Transverse colon (tissue), 4 donors: ENCODE data around the gene CYFIP1. TPM values are rescaled to one million over a fixed set of nuclear protein-coding genes. Genes with fewer than 3 reads are reported as not detected.
A peak's percentile ranks its signal among the peaks of the same experiment; 100 is the strongest.

Experiments
- DNase-seq: peaks from one replicate; pipeline ENCODE4 v3.0.0-alpha.2; 2019
- H3K27ac ChIP-seq, 4 donors: fragments of 200-600 bp; sonication (generic); 2 replicates each; pipeline ENCODE4 v1.5.1; 2016 to 2018; ENCODE audit warnings: inconsistent platforms in 4 of 4
- H3K27me3 ChIP-seq: fragments of 200-600 bp; sonication (generic); 2 replicates; pipeline ENCODE4 v1.5.1; 2017; ENCODE audit warnings: inconsistent platforms
- H3K36me3 ChIP-seq, 4 donors: fragments of 200-600 bp; sonication (generic); 2 replicates each; pipeline ENCODE4 v1.5.1; 2017 to 2019; ENCODE audit warnings: inconsistent platforms in 4 of 4
- H3K4me1 ChIP-seq, 4 donors: fragments of 200-600 bp; sonication (generic); 2 replicates each; pipeline ENCODE4 v1.5.1; 2017 to 2020; ENCODE audit warnings: inconsistent platforms in 4 of 4
- H3K4me3 ChIP-seq, 4 donors: fragments of 200-600 bp; sonication (generic); 1 replicate in 1 of 4; 2 replicates in 3 of 4; pipeline versions ENCODE4 v1.5.1 to v1.6.1; 2017 to 2019; ENCODE audit warnings: inconsistent platforms in 4 of 4
- H3K9me3 ChIP-seq, 2 donors: fragments of 200-600 bp; sonication (generic); 2 replicates each; pipeline ENCODE4 v1.5.1; 2017 to 2019; ENCODE audit warnings: inconsistent platforms in 2 of 2
- EP300 ChIP-seq: sonication (generic); formaldehyde crosslinking; IDR thresholded peaks from one replicate; pipeline ENCODE4 v1.6.1; 2017; ENCODE audit warnings: antibody characterized with exemption, low read depth
- POLR2A ChIP-seq: fragments of 450-650 bp; IDR thresholded peaks from one replicate; pipeline ENCODE4 v1.6.1; 2016; ENCODE audit warnings: antibody characterized with exemption, mild to moderate bottlenecking, moderate library complexity
- POLR2AphosphoS5 ChIP-seq, 3 donors: sonication (generic); formaldehyde crosslinking; IDR thresholded peaks; one replicate each; pipeline ENCODE4 v1.6.1; 2016; ENCODE audit warnings: antibody characterized with exemption in 3 of 3
- WGBS, 2 donors: methylation state at CpG; one replicate each; pipeline ENCODE4 v1.1.5; 2018; ENCODE audit warnings: low coverage in 1 of 2; 5-methylcytosine and 5-hydroxymethylcytosine counted together
- in situ Hi-C, 4 donors: fragments of 200-750 bp; cut with MboI; loops; one replicate each; pipeline versions ENCODE4 v1.15.0 to v1.15.1; 2017; ENCODE audit warnings: low sequenced_read_pairs in 3 of 4, low pct_ligation_motif_present in 1 of 4, low pct_unique_long_range_greater_than_20kb in 1 of 4
- intact Hi-C: fragments of 100-400 bp; cut with DNase I; formaldehyde crosslinking; loops from one replicate; pipeline ENCODE4 v1.15.1; 2023; ENCODE audit warnings: low total_unique reads
- total RNA-seq, 4 donors: library from RNA; depleted of rRNA; stranded (reverse); fragments of >200 nt; gene quantifications; one replicate each; pipeline ENCODE4 v1.1.0, GENCODE V29; 2016
- TF ChIP-seq, protein P1 (sequence below), 5 experiments: fragments of 200-600 bp in 3 of 5; fragments of 450-650 bp in 2 of 5; sonication (generic) in 3 of 5; IDR thresholded peaks; 1 replicate in 2 of 5; 2 replicates in 3 of 5; pipeline ENCODE4 v1.5.1; 2016 to 2017; ENCODE audit warnings: antibody characterized with exemption in 5 of 5, inconsistent platforms in 3 of 5, mild to moderate bottlenecking in 2 of 5, moderate library complexity in 1 of 5

Gene CYFIP1
- total RNA-seq, 4 donors from 2014 or later: 63.7 to 201 (median 171) TPM

DNA sequence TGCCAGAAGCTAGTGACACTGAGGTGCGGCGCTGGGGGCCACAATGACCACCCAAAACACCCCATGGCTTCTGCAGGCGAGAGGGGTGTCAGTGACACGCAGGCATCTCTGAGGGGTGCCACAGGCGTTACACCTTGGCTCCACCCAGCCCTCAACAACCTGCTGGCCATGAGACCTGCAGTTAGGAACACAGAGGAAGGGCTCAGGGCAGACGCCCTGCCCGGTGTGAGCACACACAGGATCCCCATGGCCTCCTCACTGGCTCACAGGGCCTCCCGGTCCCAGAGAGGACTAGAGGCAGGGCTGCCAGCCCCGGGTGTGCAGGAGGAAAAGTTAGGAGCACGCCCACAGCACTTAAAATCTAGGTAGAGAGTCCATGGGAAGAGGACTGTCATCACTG, 35.1 kb downstream of the CYFIP1 start:
- Histone ChIP-seq H3K27ac (peak overlapping the region; percentile 45 to 73 (median 63)), H3K36me3 (peaks cover 0 to 20% (median 5%) of the 10 kb centered on the region in 4 donors), H3K9me3 (no peaks in the 10 kb centered on the region), H3K4me1 (peaks cover 11 to 32% (median 13%) of the 10 kb centered on the region in 4 donors), H3K27me3 (no peaks in the 10 kb centered on the region), H3K4me3 (no peak overlapping the region)
- intact Hi-C loops (no loop called here), in situ Hi-C loops (loop anchor here in 1 of 4 donors (25.0 kb wide), 1 partner anchor 92 kb away; the partner anchor contains the start of gene TUBGCP5)
- WGBS, 2 donors: 57 to 73% methylated on average over 1 to 10 of the region's 10 CpGs
- no peak for DNase-seq
- TF ChIP-seq, protein P1, sequence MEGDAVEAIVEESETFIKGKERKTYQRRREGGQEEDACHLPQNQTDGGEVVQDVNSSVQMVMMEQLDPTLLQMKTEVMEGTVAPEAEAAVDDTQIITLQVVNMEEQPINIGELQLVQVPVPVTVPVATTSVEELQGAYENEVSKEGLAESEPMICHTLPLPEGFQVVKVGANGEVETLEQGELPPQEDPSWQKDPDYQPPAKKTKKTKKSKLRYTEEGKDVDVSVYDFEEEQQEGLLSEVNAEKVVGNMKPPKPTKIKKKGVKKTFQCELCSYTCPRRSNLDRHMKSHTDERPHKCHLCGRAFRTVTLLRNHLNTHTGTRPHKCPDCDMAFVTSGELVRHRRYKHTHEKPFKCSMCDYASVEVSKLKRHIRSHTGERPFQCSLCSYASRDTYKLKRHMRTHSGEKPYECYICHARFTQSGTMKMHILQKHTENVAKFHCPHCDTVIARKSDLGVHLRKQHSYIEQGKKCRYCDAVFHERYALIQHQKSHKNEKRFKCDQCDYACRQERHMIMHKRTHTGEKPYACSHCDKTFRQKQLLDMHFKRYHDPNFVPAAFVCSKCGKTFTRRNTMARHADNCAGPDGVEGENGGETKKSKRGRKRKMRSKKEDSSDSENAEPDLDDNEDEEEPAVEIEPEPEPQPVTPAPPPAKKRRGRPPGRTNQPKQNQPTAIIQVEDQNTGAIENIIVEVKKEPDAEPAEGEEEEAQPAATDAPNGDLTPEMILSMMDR (IDR thresholded peaks at IDR 0.05): no peak
- TF ChIP-seq POLR2A (no peak), POLR2AphosphoS5 (IDR thresholded peaks at IDR 0.05) (no peak), EP300 (no peak)

DNA sequence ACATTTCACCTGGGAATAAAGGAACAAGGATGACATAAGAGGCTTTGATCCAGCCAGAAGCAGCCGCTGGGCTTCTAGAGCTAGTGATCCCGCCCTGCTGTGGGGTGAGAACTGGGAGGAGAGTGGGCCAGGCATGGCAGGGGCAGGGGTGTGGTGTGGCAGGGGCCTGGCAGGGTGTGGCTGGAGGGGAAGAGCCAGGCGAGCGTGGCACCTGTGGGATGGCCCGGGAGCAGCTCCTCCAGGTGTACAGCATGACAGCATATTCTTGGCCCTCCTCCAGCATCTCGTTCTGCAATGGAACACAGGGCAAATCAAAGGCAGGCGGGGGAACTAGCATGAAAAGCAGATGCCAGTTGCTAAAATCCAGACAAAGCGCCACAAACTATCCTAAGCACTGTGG, 35.5 kb downstream of the CYFIP1 start:
- H3K4me1 ChIP-seq: peaks cover 11 to 28% (median 13%) of the 10 kb centered on the region in 4 donors
- peak; percentile 82 for DNase-seq
- peaks cover 0 to 20% (median 5%) of the 10 kb centered on the region in 4 donors for H3K36me3 ChIP-seq
- no peak overlapping the region for H3K4me3 ChIP-seq
- in situ Hi-C loops: loop anchor here in 1 of 4 donors (25.0 kb wide), 1 partner anchor 93 kb away; the partner anchor contains the start of gene TUBGCP5
- intact Hi-C loops: no loop called here
- TF ChIP-seq POLR2A (no peak), POLR2AphosphoS5 (IDR thresholded peaks at IDR 0.05) (no peak), EP300 (no peak)
- TF ChIP-seq, protein P1 (IDR thresholded peaks at IDR 0.05): no peak
- peak overlapping the region; percentile 45 to 73 (median 63) for H3K27ac ChIP-seq
- 47% methylated on average over 8 of the region's 8 CpGs; no CpG with 5 or more reads in 1 of the 2 donors for WGBS, 2 donors
- no peaks in the 10 kb centered on the region for H3K27me3 ChIP-seq
- no peaks in the 10 kb centered on the region for H3K9me3 ChIP-seq

DNA sequence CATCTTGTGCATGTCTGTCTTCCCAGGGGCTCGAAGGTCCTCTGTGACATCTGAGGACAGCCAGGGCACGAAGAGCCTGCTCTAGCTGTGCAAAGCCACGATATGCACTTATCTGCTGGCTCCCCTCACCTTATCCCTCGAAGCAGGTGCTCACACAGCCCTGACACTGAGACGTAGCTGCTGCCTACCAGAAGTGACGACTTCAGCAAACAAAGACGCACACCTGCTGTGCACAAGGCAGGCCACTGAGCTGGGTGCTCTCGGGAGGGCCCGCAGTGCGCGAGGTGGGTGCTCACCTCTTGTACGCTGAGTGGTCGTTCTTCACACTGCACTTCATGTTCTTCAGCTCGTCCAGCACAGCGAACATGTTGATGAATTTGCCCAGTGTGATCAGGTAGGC, 37.3 kb downstream of the CYFIP1 start:
- WGBS, 2 donors: 97% methylated on average over 15 of the region's 15 CpGs; no CpG with 5 or more reads in 1 of the 2 donors
- Histone ChIP-seq H3K4me3 (no peak overlapping the region), H3K36me3 (peaks cover 0 to 32% (median 8%) of the 10 kb centered on the region in 4 donors), H3K9me3 (no peaks in the 10 kb centered on the region), H3K4me1 (peaks cover 11 to 14% (median 12%) of the 10 kb centered on the region in 4 donors), H3K27ac (no peak overlapping the region), H3K27me3 (no peaks in the 10 kb centered on the region)
- no peak for TF ChIP-seq POLR2A
- TF ChIP-seq, protein P1 (IDR thresholded peaks at IDR 0.05): no peak
- TF ChIP-seq EP300: no peak
- TF ChIP-seq POLR2AphosphoS5 (IDR thresholded peaks at IDR 0.05): no peak
- intact Hi-C loops: no loop called here
- in situ Hi-C loops: loop anchor here in 1 of 4 donors (25.0 kb wide), 1 partner anchor 94 kb away; the partner anchor contains the start of gene TUBGCP5
- no peak for DNase-seq

DNA sequence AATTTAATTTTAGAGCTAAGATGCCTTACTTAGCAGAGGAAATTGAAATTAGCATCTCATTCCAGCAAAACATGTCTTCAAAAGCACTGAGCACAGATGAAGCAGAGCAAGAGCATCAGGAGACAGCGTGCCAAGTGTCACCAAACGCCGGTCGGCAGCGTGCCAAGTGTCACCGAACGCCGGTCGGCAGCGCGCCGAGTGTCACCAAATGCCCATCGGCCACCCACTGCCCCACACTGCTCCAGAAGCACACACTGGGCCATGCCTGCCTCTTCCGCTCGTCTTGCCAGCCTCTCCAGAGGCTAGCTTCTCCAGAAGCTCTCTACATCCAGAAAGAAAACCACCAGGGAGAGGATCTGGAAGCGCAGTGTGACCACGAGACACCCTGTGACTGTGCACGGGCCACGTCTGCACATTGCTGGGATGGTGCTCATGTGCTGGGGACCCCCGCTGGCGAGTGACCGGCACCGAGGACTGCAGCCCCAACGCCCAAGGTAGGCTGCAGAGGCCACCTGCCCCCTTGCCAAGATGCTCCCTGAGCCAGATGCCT, 37.8 kb downstream of the CYFIP1 start:
- Histone ChIP-seq H3K27ac (no peak overlapping the region), H3K36me3 (peaks cover 0 to 36% (median 9%) of the 10 kb centered on the region in 4 donors), H3K9me3 (no peaks in the 10 kb centered on the region), H3K4me1 (peaks cover 11 to 14% (median 12%) of the 10 kb centered on the region in 4 donors), H3K4me3 (no peak overlapping the region), H3K27me3 (no peaks in the 10 kb centered on the region)
- WGBS, 2 donors: 84 to 94% methylated on average over 5 to 24 of the region's 24 CpGs
- DNase-seq: no peak
- TF ChIP-seq POLR2AphosphoS5 (IDR thresholded peaks at IDR 0.05): no peak
- no peak for TF ChIP-seq EP300
- TF ChIP-seq, protein P1 (IDR thresholded peaks at IDR 0.05): no peak
- TF ChIP-seq POLR2A: no peak
- in situ Hi-C loops: loop anchor here in 1 of 4 donors (25.0 kb wide), 1 partner anchor 95 kb away; the partner anchor contains the start of gene TUBGCP5
- intact Hi-C loops: no loop called here
